ENCODE data around the gene TANK.

Gene TANK

DNA sequence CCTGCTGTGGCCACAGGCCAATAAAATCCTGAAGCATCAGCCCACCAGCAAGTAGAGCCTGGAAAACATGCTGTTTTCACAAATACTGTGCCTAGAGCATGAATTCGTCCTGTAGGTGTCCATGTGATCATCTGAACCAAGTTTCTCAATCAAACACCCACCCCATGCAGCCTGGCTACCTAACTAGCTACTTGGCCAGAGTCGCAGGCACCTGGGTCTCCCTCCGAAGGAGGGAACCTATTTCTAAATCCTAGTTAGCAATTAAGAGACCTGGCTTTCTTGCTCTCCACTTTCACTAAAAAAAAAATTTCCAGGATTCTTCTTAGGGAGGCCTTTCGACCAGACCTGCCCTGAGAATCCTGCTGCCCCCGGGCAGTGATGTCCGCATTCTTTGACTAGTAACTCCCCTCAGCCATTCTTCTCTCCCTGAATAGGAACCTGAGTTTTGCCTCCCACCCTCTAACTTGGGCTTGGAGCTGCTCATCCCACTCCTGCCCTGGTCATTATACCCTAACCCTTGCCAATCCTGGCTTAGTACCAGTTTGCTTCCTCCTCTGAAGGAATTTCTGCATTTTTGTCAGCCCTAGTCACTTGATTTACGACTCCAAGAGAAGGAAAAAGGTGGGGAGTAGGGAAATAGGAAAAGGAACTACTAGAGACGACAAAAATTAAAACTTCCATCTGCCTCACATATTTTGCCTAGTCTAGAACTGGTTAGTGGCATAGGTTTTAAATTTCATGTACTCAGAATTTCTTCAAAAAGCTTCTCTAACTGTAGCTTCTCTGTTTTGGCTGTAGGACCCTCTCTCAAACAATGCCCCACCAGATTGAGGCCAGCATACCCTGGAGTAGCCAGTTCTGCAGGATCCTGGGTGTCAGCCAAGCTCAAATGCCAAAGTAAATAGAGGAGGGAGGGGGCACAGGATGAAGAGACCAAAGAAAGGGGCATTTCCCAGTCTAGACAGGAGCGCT is 25.4 kb upstream of the TANK start:
- DNase-seq (ENCODE audit: low spot score) = no peak

- no peak for DNase-seq (ENCODE audit: low spot score)
These were observed 24.2 kb upstream of the TANK start for GRCh38 chr2:161135951-161136593.

GRCh38 chr2:161136696-161137324 is 23.4 kb upstream of the TANK start:
- no peak for DNase-seq (ENCODE audit: low spot score)

GRCh38 chr2:161138429-161138828 is 21.8 kb upstream of the TANK start:
- no peak for DNase-seq (ENCODE audit: low spot score)

- DNase-seq (ENCODE audit: low spot score) = no peak
These were observed 20.9 kb upstream of the TANK start for GRCh38 chr2:161139098-161139987.

GRCh38 chr2:161141033-161141432 is 19.2 kb upstream of the TANK start:
- DNase-seq (ENCODE audit: low spot score) = no peak

DNA sequence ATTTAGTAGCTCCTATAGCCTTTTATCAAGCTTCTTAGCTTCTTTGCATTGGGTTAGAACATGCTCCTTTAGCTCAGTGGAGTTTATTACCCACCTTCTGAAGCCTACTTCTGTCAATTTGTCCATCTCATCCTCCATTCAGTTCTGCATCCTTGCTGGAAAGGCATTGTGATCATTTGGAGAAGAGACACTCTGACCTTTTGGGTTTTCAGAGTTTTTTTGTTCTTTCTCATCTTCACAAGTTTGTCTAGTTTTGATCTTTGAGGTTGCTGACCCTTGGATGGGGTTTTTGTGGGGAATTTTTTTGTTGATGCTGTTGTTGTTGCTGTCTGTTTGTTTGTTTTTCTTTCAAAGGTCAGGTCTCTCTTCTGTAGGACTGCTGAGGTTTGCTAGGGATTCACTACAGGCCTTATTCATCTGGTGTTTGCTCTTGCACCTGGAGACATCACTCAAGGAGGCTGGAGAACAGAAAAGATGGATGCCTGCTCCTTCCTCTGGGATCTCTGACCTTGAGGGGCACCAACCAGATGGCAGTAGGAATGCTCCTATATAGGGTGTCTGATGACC is 13.9 kb upstream of the TANK start:
- no peak for DNase-seq (ENCODE audit: low spot score)

DNA sequence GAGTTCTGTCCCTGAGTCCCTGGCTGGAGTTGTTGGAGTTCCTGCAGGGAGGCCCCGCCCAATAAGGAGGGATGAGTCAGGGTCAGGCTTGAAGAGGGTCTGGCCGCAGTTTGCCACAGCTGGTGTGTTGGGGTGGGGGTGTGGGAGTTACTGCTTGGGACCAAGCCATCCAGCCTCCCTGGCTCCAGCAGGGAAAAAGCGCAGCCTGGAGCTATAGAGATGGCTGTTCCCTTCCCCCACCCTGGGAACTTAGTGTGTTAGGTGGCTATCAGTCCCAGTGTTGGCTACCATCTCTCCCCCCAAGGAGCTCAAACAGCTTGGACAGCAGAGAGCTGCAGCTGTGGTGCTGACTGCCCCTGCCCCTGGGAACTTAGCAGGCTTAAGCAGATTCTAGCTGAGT is 13.2 kb upstream of the TANK start:
- no peak for DNase-seq (ENCODE audit: low spot score)

DNA sequence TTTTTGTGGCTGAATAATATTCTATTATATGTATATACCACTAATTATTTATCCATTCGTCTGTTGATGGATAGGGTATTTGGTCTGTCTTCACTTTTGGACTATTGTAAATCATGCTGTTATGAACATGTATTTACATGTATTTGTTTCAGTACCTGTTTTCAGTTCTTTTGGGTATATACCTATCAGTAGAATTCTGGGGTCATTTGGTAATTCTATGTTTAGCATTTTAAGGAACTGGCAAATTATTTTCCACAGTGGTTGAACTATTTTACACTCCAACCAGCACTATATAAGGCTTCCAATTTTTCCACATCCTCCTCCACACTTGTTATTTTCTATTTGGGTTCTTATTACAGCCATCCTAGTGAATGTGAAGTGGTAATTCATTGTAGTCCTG is 12.4 kb upstream of the TANK start:
- DNase-seq (ENCODE audit: low spot score) = no peak

DNA sequence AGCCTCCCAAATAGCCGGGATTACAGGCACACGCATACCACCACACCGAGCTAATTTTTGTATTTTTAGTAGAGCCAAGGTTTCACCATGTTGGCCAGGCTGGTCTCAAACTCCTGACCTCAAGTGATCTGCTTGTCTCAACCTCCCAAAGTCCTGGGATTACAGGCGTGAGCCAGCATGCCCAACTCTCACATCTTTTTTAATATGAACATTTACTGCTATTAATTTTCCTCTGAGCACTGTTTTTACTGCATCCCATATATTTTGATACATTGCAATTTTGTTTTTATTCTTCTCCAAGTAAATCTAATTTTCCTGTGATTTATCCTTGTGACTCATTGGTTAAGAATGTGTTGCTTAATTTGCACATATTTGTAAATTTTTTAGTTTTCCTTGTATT is 9.5 kb upstream of the TANK start:
- DNase-seq (ENCODE audit: low spot score) = no peak

DNA sequence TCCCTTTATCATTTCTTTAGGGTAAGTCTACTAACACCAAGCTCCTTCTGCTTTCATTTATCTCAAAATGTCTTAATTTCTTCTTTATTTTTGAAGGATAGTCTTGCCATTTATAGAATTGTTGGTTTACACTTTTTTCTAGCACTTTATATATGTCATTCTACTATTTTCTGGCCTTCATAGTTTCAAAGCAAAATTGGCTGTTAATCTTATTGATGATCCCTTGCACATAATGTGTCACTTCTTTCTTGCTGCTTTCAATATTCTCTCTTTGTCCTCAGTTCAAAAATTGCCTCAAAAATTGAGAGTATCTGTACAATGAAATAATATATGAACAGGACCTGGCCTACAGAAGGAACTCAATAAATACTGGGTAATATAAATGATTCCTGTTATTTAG is 7.9 kb upstream of the TANK start:
- DNase-seq (ENCODE audit: low spot score) = no peak

DNA sequence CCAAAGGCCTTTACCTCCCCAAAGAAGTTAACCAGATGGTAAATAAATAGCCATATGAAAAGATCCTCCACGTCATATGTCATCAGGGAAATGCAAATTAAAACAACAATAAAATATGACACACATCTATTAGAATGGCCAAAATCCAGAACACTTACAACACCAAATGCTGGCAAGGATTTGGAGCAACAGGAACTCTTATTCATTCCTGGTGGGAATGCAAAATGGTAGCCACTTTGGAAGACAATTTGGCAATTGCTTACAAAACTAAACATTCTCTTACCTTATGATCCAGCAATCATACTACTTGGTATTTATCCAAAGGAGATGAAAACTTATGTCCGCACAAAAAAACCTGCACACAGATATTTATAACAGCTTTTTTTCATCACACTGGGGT is 1.3 kb upstream of the TANK start:
- no peak for DNase-seq (ENCODE audit: low spot score)

GRCh38 chr2:161159456-161160225 is 587 bp upstream of the TANK start:
- DNase-seq (ENCODE audit: low spot score) = peak; percentile 22

DNA sequence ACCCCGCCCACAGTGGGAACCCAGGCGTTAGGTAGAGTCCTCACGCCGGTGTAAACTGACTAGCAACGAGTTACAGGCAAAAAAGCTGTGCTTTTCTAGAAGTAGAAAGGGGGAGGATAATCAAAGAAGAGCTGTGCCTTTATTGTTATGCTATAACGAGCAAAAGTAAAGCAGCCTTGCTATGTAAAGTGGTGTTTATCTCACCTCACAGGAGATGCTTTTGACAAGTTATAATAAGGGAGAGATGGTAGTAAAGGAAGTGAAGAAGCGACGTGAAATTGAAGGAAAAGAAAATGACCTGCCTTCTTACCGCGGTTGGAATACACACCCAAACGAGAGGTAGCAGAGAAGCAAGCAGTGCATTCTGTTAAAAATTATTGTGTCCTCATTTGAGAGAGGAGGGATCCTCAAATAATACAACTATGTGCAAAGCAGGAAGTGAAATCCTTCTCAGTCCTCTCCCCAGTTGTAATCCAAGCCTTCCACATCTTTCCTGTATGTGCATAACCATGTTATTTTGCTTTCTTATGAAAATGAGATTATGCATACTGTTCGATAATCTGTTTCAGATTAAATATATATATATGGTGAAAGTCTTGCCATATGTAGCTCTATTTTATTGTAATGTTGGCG is 962 bp downstream of the TANK start:
- no peak for DNase-seq (ENCODE audit: low spot score)

DNA sequence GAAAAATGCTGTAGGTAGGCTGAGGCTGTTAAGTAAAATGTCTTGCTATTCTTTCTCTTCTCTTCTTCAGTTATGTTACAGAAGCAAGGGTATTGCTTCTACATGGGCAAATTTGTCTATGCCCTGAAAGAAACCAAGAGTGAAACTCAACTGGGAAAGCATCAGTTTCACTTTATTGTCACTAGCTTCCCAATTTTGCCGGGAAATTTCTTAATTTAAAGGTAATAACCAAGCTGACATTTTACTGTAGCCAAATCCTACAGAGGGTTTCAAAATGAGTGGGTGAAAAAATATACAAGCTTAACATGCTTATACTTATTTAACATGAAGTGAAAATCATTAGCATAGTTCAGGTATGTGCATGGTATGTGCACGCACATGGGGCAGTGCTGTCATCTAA is 3.2 kb downstream of the TANK start:
- DNase-seq (ENCODE audit: low spot score) = no peak

- no peak for DNase-seq (ENCODE audit: low spot score)
These were observed 3.9 kb downstream of the TANK start for GRCh38 chr2:161164161-161164560.

DNA sequence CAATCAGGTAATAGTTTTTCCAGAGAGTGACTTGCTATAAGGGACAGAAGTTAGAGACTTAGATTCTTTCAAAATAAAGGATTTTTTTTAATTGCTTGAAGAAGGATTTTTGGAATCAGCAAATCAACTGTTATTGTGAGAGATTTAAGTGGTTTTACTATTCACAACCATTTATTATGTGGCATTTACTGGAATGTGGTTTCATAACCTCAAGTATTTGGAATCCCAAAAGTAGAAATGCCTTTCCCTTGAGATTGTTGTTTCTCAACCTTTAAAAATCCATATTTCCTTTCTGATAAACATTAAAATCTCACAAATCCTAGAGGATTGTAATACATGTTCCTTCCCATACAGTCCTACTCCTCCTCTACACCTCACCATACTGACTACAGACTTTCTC is 5.0 kb downstream of the TANK start:
- no peak for DNase-seq (ENCODE audit: low spot score)

DNA sequence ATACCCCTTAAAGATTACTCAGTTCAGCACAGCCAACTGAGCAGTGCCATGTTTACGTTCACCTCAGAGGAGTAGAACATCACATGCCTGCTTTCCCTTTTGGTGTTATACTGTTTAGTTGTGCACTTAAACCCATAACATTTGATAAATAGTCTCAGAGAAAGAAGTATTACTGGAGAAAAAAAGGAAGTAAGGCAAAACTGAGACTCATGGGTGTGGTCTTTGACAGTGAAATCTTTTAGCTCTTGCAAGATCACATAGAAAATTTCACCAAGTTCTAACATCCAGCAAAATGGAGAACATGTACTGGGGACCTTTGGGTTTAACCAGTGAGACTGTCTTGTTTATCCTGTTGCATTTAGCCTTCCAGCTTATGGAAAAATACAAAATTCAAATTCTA is 5.6 kb downstream of the TANK start:
- no peak for DNase-seq (ENCODE audit: low spot score)

GRCh38 chr2:161166538-161167409 is 6.5 kb downstream of the TANK start:
- no peak for DNase-seq (ENCODE audit: low spot score)
